MV-4-11 (cell line): ENCODE data around the gene NELL1.
"Not testable (repeated sequence)": the region's sequence is repeated elsewhere in the genome, so short reads cannot be mapped to it uniquely, and the experiment has no call there.

ENCODE experiments used
- DNase-seq: peaks from one replicate; lab custom pipeline; 2025; lab: John Stamatoyannopoulos, UW

NELL1 gene

DNA sequence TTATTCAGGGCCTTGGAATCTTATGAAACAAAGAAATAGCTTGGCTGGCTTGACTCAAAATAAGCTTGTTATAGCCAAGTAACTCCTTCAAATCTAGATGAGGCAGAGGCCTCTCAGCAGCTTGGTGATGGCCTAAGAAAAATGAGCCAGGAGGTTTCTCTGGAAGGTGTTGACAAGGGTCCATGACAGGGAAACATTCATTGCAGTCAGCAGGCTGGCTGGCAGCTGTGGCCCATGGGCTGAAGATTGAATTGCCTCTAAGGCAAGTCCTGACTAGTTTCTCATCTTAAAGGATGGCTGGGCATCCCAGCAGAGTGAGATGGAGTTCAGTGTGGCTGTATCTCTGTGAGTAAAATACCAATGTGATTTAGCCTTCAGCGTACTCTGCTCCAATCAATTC lies 441.0 kb downstream of the NELL1 start:
- DNase-seq, result no peak

DNA sequence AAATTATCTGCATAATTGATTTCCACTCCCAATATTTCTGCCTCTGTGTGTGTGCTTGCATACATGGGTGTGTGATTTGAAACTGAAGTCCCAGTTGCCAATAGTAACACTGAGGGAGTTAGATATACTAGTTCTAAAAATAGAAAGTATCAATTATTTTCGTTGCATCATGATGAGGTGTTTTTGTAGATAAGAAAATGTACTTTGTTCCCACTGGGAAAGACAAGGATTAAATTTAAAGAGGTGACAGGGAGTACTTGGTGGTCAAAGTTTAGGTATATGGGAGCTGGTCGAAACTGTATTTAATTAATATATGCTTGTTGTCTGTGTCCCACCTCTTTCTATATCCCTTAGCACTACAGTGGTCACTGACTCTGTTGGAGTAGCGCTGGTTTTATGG lies 444.5 kb downstream of the NELL1 start:
- DNase-seq, result no peak

DNA sequence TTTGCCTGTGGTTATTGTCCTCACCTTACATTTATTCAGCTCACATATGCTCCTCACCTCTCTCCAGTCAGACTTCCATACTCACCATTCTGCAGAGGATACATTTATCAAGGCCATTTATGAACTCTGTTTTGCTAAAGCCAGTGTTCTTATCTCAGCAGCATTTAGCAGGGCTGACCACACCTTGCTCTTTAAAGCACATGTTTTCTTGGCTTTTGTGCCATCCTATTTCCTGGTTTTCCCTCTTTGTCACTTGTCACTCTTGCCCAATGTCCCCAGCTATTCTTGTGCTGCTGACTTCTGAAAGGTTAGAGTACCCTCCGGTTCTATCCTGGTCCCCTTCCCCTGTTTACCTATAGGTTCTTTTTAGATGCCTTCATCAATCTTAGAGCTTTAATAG lies 446.6 kb downstream of the NELL1 start:
- no peak for DNase-seq

DNA sequence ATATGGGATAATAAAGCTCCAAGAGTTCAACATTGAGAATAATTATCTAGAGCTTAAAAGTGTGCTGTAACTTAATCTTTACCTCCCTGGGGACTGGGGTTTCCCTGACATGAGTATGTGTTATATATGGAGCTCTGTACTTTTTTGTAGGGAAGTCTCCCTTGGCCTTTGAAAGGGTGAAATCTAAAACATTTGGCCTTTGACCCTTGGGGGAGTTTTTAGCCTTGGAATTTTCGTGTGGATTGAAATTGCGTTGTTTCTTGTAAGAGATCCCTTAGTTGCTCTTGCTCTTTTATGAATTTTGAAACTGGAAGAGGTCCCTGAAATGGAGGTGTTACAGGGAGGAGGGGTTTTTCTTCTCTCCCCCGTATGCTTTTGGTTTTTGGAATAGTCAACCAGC lies 450.0 kb downstream of the NELL1 start:
- DNase-seq, result no peak

DNA sequence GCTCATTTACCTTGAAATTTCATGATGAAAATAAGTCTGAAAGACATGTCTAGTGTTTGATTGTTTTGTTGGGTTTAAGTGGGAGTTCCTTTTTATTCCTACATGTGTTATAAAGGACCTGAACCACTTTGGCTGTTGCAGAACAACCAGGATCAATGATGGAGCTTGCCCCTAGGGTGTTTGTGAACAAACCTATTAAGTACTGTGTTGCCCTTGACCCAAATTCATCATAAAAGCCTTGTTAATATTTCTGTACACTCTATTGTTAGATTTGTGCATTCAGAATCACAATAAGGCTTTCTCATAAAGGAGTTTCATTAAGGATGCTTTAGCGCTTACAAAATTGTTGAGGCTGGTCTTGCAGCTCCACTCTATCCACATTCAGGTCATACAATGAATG lies 452.6 kb downstream of the NELL1 start:
- no peak for DNase-seq

DNA sequence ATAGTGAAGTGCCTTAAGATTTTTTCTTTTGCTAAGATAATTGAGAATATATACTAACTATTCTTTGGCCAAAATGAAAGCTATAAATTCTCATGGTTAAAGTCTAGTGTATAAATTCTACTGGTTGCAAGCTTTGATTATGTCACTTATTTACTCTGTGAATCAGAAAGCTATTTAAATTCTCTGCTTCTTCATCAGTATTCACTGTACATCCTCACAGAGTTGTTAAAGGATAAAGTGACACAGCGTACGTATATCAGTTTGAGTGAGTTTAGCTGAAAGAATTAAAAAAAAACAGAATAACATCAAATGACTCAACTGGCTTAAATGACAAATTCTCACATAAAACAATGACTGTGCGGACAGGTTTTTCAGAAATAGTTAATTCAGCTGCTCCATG lies 453.1 kb downstream of the NELL1 start:
- no peak for DNase-seq

DNA sequence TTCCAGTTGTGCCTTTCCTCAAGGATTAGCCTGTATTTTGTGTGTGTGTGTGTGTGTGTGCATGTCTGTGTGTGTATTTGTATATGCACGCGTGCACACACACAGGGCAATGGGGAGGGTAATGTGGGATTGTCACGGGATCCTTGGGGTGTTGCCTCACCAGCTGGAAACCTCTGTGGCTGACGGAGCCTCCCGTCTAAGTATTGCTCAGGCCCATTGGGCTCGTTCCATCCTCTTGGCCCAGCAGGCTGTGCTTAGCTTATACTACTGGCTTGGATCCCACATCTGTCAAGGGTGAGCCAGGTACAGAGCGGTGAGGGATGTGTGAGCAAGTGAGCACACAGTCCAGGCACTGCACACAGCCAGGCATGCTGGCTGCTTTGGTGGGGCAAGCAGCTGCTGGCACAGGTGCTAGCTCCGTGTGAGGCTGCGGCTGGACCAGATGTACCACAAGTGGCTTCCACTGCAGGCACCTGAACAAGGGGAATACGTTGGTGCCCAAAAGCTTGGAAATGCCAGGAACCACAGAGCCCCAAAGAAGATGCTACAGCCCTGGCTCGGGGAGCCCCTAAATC lies 462.8 kb downstream of the NELL1 start:
- DNase-seq, result no peak

DNA sequence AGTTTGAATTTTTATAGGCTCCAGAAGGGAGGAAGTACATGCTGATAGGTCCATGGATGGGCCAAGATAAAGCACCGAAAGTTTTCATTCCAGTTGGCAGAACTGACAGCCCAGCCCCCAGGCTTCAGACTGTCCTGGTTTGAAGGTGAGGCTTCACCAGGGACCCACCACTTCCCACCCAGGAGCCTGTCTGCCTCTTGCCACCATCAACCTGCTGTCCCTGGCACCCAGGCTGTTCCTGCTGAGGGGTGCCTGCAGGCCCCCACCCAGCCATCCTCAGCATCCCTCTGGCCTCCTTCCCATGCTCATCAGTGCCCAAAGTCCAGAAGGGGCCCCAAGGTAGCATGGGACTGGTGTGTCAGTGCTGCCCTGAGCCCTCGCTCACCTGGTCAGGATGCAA lies 463.9 kb downstream of the NELL1 start:
- DNase-seq, result no peak

DNA sequence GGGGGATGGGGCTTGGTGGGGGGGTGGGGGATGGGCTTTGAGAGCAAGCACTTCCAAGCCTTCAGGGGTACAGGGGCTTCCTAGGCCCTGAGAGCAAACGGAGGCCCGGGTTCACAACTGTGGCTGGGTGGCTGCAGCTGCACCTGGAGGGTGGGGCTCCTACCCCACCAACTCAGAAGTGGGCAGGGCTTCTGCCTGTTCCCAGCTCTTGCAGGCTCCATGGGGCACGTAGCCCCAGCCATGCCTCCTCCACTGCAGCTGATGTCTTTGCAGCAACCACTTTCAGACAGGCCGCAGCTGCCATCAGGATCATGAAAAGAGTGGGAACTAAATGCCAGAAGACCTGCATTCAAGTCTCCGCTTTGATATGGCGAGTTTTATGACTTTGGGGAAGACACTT lies 464.3 kb downstream of the NELL1 start:
- DNase-seq, result no peak

DNA sequence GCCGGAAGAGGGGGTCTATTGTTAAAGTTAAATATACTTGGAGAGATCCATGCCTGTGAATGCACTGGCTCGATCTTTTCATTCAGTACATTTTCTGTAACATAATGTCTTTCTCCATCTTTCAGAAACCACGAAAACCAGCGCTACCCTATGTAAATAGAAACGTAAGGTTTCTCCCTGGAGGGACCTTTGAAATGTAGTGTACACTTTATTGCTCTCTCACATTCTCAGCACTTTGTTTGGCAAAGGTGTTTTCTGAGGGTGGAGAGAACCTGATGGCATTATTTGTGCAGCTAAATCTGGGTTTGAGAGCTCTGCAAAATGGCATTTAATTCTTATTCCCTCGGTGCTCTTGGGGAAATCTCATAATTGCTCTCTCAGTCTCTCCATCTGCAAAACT lies 468.4 kb downstream of the NELL1 start:
- no peak for DNase-seq

DNA sequence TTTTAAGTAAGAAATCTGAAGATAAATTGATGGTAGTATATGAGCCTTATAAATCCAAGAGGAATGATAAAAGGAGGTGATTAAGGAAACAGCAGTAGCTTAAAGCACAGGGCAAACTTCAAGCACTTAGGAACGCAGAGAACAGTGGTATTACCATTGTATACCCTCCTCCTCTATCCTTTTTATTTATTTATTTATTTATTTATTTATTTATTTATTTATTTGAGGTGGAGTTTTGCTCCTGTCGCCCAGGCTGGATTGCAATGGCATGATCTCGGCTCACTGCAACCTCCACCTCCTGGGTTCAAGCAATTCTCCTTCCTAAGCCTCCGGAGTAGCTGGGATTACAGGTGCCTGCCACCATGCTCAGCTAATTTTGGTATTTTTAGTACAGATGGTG lies 472.2 kb downstream of the NELL1 start:
- DNase-seq, result not testable (repeated sequence)

DNA sequence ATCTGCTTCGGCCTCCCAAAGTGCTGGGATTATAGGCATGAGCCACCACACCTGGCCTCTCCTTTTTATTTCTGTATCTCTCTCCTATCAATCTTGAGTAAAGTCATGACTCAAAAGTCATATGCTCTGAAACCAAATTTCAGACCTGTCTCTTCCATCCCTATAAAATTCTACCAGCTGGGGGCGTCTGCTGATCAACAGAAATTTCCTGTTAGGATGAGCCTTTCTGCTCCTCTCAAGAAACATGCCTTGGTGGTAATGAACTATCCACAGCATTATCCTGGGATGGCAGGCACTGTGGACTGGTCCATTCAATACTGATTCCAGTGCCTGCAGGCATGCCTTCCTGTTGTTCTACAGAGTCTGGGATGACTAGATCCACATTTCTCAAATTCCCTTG lies 472.6 kb downstream of the NELL1 start:
- no peak for DNase-seq

DNA sequence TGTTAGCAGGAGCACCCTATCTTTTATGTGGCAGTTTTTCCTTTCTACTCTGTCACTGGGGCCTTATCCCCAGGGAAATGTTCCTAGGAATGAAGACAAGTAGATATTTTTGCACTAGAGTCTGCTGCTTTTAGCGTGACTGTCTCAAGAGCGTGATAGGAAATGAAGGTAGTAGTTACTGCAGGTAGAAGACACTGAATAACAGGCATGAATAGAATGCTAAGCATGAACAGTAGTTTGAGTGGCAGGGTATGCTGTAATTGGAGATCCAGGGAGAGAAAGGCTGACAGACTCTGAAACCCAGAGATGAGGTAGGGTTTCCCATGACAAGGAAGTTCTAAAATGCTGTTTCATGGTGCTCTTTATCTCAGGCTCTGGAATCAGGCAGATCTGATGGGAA lies 475.1 kb downstream of the NELL1 start:
- no peak for DNase-seq

DNA sequence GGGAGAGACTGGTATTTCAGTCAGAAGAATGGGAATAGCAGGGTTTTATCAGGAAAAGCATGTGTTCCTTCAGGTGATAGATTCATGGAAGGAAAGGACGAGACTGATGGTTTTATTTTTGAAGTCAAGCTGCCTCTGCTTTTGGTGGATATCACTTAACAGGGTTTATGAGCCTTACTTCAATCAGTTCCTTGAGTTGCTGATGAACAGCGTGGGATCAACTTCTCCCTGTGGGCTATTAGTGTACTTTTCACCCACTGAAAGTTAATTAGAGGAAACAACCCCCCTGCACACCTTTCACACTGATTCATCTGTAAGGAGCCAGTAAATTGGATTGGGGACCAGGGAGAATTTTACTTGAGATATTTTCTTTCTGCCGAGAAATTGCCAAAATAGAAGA lies 479.0 kb downstream of the NELL1 start:
- DNase-seq, result no peak

DNA sequence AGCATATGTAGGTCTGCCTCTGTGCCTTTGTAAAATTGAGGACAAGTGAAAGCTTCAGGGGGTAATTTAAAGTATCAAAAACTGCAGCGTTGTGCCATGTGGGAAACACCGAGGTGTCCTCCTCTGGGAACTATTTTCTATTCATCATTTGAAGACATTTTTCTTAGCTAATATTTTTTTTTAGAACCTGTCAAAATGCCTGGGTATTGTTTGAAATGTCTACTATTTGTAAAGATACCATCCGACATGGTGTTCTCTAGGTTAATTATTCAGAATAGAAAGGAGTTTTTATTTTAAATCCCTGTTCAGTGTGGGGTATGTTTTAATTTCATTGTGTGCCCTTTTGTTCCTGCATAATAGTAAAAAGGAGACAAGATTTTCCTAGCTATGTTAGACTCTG lies 490.8 kb downstream of the NELL1 start:
- DNase-seq, result no peak

DNA sequence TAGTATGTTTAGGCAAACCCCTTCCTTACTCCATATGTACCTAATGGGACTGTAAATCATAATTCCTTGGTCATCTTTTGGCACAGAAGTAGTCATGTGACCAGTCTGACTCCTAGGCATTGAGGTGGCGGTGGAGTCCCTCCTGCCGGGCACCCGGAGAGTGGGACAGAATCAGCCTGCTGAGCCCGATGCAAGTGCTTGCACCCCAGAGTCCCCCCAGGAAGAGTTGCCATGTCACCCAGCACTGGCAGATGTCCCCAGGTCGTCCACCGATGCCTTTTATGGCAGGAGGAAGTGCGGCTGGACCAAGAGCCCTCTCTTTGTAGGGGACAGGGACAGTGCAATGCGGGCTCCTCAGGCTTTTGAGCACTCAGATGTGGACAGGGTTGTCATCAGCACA lies 500.3 kb downstream of the NELL1 start:
- DNase-seq, result no peak

DNA sequence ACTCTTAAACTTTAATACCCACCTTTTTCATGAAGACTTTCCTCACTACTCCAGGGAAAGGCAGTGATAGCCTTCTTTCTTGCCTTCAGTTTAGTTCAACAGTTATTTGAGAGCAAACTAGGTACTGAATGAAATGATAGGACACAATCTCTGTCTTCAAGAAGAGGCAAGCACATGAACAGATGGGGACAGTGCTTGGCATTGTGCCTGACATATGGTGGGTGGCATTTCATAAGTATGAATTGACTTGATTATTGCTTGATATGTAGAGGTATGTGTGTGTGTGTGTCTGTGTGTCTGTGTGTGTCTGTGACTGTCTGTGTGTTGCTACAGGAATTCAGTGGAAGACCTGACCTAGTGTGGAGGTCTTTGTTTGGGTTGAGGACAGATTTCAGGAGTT lies 504.1 kb downstream of the NELL1 start:
- DNase-seq, result no peak

DNA sequence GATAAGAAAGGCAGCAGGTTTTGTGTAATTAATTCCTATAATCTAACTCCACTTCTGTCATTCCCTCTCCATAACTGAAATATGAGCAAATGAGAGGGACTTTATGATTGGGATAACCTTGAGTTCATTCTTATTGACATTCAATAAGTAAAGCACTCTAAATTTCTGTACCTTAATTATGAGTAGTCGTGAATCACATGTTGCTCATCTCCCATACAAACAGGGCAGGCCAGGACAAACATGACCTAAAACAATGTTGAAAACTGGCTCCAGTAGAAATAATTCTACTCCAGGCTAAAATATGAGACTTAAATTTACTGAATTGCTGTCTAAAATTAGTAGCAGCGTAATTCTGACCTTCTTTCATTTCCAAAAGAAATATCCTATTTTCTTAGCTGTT lies 505.4 kb downstream of the NELL1 start:
- no peak for DNase-seq

DNA sequence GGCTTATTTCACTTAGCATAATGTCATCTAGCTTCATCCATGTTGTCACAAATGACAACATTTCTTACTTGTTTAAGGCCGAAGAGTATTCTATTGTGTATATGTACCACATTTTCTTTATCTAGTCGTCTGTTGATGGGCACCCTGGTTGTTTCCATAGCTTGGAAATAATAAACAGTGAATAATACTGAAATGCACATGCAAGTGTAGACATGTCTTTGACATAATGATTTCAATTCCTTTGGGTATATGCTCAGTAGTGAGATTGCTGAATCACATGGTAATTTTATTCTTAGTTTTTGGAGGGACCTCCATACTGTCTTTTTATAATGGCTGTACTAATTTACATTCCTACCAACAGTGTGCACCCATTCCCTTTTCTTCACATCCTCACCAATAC lies 508.0 kb downstream of the NELL1 start:
- DNase-seq, result no peak

DNA sequence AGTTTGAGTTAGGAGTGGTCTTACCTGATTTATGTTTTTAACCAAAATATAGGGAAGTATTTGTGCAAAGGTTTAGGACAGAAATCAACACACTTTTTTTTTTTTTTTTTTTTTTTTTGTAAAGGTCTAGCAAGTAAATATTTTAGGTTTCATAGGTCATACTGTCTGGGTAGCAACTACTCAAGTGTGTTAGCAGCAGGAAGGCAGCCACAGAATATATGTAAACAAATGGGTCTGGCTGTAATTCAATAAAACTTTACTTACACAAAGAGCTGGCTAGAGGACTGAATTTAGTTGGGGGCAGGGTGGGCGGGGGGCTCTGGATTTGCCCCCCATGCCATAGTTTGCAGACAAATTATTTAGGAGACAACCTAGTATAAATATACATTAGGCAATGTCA lies 510.4 kb downstream of the NELL1 start:
- DNase-seq, result no peak

DNA sequence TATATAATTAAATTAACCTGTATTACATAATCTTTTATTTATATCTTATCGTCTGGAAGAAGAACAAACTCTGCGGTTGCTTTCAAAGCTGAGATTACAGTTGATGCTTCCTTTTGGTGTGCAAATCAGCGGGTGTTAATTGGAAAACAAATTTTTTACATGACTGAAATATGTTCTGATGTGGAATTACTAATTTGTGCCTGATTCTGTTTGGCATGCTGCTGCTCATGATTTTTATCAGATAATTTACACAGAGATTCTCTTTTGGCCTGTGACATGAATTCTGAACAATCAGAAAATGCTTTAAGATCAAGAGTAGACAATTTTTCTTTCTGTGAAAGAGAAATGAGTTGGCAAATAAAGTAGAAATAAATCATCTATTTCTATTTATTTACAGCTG lies 510.8 kb downstream of the NELL1 start:
- no peak for DNase-seq

DNA sequence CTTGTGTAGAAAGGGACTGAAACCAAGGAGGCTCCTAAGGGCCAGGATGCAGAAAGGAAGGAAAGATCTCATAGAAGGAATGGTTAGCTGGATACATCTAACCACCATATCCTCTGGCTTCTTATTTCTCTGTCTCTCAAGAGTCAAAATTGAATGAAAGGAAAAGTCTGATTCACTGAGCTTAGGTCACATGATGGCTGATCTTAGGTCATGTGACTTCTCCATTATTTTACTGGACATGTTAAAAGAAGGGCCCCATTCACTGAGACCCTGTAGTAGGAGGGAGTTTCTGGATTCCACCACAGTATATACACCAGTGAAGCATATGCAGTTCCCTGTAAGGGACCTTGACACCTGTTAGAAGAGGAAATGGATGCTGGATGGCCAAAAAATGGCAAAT lies 516.6 kb downstream of the NELL1 start:
- no peak for DNase-seq

DNA sequence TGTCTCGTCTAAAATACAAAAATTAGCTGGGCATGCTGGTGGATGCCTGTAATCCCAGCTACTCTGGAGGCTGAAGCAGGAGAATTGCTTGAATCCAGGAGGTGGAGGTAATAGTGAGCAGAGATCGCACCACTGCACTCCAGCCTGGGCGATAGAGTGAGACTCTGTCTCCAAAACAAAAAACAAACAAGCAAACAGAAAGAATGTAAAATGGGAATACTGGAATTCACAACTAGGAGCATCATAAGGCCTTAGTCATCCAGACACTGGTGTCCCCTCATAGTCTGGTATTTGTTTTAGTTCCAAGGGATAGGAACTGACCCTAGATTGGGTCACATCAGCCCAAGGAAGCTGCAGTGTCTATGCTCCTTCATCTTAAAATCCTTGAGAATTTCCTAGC lies 520.8 kb downstream of the NELL1 start:
- no peak for DNase-seq

DNA sequence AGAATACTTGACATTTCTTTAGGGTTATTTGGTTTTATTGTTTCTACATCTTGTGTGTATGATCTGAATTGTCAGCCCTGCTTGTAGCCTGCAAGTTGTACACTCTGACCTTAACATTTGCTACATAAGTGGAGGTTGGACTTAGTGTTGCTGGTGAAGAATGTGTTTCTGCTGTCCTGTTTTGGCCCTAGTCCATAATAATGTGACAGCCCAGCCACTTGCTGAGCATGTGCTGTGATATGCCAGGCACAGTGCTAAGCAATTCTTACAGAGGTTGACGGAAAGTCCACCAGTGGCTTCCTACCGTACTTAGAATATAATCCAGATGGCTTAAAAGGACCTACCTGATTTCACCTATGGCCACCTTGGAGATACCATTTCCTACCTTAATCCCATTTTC lies 526.6 kb downstream of the NELL1 start:
- no peak for DNase-seq

DNA sequence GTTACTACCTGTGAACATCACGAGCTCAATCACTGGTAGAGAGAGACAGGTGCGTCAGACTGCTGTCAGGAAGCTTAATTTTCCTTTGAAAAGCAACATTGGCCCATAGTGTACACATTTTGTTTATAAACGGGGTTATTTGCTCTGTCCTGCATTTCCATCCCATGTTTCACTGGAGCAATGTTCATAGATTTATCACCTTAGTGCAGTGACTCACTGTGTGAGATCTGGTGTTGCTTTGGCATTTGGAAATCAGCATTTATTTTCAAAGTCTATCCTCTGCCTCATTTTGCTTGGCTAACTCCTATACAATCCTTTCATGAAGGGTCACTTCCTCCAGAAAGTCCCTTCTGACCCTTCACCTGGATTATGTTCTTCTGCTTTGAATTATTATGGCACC lies 529.1 kb downstream of the NELL1 start:
- no peak for DNase-seq
